WTC11 (cell line): ENCODE results near the gene C6orf47.

ENCODE experiments used
- NR3C1 ChIP-seq: sonication (generic); formaldehyde crosslinking; conservative IDR thresholded peaks from 2 replicates; pipeline ENCODE4 v1.8.1; 2023; ENCODE audit warnings: low read depth, mild to moderate bottlenecking, missing genetic modification reagents
- TEAD4 ChIP-seq: sonication (generic); formaldehyde crosslinking; IDR thresholded peaks from 2 replicates; pipeline ENCODE4 v1.8.0; 2022; ENCODE audit warnings: mild to moderate bottlenecking, missing genetic modification reagents
- TP53 ChIP-seq: sonication (generic); formaldehyde crosslinking; IDR thresholded peaks from 2 replicates; pipeline ENCODE4 v1.8.1; 2023; ENCODE audit warnings: mild to moderate bottlenecking, missing genetic modification reagents
- ZBTB21 ChIP-seq: sonication (generic); formaldehyde crosslinking; IDR thresholded peaks from 2 replicates; pipeline ENCODE4 v1.8.1; 2023; ENCODE audit warnings: mild to moderate bottlenecking, missing genetic modification reagents, borderline replicate concordance
- ZNF512 ChIP-seq: sonication (generic); formaldehyde crosslinking; IDR thresholded peaks from 2 replicates; pipeline ENCODE4 v1.8.1; 2022; ENCODE audit warnings: missing genetic modification reagents, borderline replicate concordance
- TF ChIP-seq, protein P1 (sequence below): fragments of 200-600 bp; IDR thresholded peaks from 2 replicates; pipeline ENCODE4 v1.8.0; 2022; ENCODE audit warnings: antibody characterized with exemption
- TF ChIP-seq, protein P2 (sequence below): sonication (generic); formaldehyde crosslinking; IDR thresholded peaks from 2 replicates; pipeline ENCODE4 v1.8.0; 2022; ENCODE audit warnings: missing genetic modification reagents

GRCh38 chr6:31652925-31653724, 7.5 kb downstream of the C6orf47 start:
- TF ChIP-seq, protein P1, sequence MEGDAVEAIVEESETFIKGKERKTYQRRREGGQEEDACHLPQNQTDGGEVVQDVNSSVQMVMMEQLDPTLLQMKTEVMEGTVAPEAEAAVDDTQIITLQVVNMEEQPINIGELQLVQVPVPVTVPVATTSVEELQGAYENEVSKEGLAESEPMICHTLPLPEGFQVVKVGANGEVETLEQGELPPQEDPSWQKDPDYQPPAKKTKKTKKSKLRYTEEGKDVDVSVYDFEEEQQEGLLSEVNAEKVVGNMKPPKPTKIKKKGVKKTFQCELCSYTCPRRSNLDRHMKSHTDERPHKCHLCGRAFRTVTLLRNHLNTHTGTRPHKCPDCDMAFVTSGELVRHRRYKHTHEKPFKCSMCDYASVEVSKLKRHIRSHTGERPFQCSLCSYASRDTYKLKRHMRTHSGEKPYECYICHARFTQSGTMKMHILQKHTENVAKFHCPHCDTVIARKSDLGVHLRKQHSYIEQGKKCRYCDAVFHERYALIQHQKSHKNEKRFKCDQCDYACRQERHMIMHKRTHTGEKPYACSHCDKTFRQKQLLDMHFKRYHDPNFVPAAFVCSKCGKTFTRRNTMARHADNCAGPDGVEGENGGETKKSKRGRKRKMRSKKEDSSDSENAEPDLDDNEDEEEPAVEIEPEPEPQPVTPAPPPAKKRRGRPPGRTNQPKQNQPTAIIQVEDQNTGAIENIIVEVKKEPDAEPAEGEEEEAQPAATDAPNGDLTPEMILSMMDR = no peak
- no peak for TF ChIP-seq ZNF512 (CRISPR knock-in tag)
- TF ChIP-seq ZBTB21 (CRISPR knock-in tag) = no peak
- TF ChIP-seq, protein P2, sequence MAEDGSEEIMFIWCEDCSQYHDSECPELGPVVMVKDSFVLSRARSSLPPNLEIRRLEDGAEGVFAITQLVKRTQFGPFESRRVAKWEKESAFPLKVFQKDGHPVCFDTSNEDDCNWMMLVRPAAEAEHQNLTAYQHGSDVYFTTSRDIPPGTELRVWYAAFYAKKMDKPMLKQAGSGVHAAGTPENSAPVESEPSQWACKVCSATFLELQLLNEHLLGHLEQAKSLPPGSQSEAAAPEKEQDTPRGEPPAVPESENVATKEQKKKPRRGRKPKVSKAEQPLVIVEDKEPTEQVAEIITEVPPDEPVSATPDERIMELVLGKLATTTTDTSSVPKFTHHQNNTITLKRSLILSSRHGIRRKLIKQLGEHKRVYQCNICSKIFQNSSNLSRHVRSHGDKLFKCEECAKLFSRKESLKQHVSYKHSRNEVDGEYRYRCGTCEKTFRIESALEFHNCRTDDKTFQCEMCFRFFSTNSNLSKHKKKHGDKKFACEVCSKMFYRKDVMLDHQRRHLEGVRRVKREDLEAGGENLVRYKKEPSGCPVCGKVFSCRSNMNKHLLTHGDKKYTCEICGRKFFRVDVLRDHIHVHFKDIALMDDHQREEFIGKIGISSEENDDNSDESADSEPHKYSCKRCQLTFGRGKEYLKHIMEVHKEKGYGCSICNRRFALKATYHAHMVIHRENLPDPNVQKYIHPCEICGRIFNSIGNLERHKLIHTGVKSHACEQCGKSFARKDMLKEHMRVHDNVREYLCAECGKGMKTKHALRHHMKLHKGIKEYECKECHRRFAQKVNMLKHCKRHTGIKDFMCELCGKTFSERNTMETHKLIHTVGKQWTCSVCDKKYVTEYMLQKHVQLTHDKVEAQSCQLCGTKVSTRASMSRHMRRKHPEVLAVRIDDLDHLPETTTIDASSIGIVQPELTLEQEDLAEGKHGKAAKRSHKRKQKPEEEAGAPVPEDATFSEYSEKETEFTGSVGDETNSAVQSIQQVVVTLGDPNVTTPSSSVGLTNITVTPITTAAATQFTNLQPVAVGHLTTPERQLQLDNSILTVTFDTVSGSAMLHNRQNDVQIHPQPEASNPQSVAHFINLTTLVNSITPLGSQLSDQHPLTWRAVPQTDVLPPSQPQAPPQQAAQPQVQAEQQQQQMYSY (CRISPR knock-in tag) = no peak
- TF ChIP-seq TP53 (CRISPR knock-in tag) = no peak
- no peak for TF ChIP-seq NR3C1 (CRISPR knock-in tag)
- no peak for TF ChIP-seq TEAD4 (CRISPR knock-in tag)
